ENCODE data around the gene RLF.

DNA sequence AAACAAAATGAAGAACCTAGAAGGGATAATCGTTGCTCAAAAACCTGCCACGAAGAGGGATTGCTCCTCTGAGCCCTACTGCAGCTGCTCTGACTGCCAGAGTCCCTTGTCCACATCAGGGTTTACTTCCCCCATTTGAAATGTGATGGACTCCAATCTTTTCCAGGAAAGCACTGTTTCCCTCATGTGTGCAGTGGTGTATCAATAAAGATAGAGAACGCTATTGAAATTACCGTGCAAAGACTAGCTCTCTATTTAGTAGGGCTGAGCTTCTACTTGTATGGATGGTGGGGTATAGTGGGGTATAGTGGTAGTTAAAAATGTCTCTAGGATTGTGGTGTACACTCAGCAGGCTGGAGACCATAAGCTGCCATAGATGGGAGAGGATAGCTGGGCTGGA is 90.3 kb downstream of the RLF start:
- TF ChIP-seq, protein P1, sequence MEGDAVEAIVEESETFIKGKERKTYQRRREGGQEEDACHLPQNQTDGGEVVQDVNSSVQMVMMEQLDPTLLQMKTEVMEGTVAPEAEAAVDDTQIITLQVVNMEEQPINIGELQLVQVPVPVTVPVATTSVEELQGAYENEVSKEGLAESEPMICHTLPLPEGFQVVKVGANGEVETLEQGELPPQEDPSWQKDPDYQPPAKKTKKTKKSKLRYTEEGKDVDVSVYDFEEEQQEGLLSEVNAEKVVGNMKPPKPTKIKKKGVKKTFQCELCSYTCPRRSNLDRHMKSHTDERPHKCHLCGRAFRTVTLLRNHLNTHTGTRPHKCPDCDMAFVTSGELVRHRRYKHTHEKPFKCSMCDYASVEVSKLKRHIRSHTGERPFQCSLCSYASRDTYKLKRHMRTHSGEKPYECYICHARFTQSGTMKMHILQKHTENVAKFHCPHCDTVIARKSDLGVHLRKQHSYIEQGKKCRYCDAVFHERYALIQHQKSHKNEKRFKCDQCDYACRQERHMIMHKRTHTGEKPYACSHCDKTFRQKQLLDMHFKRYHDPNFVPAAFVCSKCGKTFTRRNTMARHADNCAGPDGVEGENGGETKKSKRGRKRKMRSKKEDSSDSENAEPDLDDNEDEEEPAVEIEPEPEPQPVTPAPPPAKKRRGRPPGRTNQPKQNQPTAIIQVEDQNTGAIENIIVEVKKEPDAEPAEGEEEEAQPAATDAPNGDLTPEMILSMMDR (conservative IDR thresholded peaks at IDR 0.05 in 1 of 2, IDR thresholded peaks at IDR 0.05 in 1 of 2; ENCODE audit: low read depth in 1 of 2, low read length in 2 of 2) = no peak
- TF ChIP-seq EZH2 (IDR thresholded peaks at IDR 0.05; ENCODE audit: low read length, missing control alignments) = no peak

All from fibroblast of lung (primary cell).